Stimulated activated CD8-positive, alpha-beta memory T cell treated with anti-CD3 and anti-CD28 coated beads, Interleukin-15, amount 100 ng/mL, for 4 hours (primary cell): Measurements from ENCODE around the gene TMEM179.

Experiments
- DNase-seq, 2 donors: peaks; one replicate each; pipeline ENCODE4 v3.0.0-alpha.2; 2020; ENCODE audit warnings: low read depth in 2 of 2

The TMEM179 gene

DNA sequence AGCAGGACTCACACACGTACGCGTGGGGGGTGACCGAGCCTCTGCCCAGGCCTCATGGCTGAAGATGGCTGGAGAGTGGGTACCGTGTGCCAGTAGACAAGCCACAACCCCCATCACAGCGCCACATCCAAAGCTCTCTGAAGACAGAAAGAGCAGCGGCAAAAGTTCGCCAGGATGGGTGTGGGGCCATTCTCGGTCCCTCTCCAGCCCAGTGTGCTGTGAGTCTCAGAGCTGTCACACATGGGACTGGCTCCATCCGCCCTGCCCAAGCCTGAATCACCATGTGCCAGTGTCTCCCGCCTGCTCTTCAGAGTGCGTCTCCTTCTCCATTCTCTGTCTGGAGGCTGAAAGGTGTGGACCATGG, 5.7 kb downstream of the TMEM179 start:
- no peak for DNase-seq

DNA sequence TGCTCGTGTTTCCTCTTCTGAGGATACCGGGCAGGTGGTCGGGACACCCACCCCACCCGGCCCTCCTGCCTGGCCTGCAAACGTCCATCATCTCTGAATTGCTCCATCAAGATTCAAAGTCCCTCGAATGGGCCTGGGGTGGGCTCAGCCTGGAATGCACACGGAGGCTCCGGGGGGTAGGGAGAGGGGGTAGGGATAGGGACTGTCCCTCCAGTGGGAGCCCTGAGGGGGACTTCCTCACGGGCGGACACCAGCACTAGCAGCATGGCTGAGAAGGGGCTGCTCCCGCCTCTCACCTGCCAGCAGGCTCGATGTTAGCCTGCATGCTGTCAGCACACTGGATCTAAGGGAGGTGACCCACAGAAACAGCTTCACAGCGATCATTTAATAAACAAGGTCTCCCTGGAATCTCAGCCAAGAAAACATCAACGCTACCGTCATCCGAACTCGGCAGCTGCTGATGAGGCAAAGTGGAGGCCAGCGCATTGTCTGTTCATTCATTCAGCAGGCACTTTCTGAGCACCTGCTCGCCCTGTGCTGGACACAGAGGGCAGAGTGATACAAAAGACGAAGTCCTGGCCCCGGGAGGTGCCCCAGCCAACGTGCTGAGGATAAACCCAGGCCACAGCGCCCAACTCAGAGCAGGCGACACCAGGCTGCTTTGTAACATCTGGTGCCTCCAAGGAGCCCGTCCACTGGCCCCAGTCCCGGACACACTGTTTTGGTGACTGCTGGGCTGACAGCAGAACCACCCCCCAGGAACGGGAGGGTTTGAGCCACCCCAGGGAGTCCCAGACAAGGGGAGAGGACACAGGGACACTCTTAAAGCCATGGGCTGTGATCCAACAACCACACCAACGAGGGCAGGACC, 6.3 kb downstream of the TMEM179 start:
- DNase-seq, result no peak

DNA sequence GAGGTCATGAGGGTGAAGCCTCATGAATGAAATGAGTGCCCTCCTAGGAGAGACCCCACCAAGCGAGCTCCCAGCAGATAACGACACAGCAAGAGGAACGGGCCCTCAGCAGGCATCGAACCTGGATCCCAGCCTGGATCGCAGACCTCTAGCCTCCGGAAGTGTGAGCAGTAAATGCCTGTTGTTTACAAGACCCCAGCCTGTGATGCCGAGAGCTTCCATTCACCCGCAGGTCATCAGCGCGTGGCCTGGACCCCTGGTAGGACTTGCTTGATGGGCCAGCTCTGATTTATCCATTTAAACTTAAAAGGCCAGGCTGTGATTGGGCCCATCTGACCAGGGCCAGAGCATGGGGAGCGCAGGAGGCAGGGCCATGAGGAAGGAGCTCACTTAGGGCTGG, 7.0 kb downstream of the TMEM179 start:
- DNase-seq, result no peak

DNA sequence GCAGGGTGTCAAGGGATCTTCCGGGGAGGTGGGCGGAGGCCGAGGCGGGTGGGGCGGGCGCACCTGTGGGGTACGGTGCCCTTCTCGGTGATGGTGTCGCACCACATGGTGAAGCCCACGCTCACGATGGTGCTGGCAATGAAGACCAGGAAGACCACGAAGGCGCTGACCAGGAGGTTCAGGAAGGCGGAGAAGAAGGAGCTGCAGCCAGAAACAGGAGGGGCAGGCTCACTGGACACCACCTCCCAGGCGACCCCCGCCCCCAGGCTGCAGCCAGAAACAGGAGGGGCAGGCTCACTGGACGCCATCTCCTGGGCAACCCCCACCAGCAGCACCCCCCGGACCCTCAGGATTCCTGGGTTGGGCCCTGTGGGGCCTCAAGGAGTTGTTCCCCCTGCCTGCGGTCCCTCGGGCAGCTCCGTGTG, 7.6 kb downstream of the TMEM179 start:
- DNase-seq, result no peak

DNA sequence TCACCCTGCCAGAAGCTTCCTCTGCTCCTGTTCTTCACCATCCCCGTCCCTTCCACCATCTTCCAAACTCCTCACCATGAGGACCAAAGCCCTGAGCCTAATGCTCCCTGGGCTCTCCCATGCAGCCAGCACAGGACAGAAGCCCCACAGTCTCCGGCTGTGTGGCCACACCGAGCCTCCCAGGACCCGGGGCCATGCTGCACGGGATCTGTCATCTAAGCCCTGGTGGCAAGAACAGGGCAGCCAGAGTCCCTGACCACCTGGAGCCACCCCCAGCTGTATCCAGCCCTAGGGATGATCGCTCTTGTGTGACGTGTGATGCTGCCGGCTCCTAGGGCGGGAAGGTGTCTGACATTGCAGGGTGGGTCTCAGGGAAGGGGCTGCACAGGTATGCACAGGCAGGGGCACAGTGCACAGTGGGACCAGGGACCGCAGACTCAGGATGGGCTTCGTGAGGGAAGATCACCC, 8.1 kb downstream of the TMEM179 start:
- no peak for DNase-seq

DNA sequence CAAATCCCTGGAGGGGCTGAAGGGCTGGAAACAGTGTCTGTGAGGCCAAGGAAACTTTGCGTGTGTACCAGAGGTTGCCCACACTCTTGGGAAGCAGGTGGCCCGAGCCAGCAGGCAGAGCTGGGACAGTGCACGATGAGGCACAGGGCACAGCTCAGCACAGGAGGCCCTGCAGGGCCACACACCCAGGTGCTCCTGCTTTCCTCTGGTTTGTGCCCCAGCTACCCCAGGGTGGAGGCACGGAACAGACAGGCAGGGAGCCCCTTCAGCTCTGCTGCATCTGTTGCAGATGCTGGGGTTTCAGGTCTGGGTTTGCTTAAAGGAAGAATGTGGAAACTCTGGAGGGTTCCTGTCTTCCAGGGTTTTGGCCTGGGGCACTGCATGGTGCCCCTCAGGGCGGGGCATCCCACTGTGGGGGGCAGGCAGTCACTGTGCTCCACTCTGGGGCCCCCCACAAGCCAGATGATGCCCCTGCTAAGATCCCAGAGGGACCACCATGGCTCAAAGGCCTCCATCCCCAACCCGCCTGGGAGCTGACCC, 8.6 kb downstream of the TMEM179 start:
- DNase-seq, result no peak

GRCh38 chr14:104595116-104595675, 9.4 kb downstream of the TMEM179 start:
- no peak for DNase-seq

DNA sequence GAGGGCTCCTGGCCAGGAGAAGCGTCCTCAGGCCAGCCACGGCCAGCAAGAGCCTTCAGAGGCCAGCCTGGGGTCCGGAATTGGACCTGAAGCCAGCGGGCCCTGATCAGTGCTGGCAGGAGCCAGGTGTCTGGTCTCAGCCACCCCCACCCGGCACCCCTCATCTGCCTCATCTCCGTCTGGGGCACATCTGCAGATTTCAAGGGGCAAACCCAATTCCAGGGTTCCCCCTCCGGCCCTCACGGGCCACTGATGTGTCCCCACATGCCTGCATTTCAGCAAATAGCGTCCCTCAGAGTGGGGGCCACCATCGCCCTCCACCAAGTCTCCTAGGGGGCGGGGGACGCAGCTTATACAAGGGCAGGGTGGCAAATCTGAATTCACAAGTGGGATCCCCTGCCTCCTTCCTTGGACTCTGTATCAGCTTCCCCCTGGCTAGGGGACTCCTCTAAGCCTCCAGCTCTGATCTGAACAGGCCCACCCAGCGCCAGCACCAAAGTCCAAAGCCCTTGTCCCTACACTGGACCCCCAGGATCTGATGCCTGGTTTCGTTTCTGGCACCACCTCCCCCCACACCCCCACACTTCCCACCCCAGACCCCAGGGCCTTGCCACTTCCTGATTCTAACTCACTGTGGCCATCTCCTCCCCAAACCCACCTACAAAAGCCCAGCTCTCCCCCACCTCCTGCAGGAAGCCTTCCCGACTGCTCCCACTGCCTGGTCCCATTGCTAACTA, 10.1 kb downstream of the TMEM179 start:
- no peak for DNase-seq

DNA sequence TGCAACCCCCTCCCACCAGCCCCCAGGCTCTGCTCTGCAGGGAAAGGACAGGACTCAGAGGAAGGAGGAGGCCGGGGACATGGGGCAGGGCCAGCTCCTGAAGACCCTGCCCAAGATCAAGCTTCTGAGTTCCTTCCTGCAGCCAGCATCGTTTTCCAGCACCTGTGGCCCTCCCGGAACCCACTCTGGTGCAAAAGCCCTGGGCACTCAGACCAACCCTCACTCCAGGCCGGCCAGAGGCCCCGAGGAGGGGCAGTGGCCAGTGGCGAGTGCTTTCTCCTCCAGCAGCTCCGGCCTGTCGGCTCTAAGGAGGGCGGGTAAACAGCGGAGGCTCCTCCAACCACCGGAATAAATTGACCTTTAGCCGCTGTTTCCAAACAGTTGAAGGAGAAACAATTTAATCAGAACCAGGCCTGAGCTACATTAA, 10.8 kb downstream of the TMEM179 start:
- DNase-seq, result no peak

- no peak for DNase-seq
Observed at GRCh38 chr14:104593241-104593701, 11.3 kb downstream of the TMEM179 start.

DNA sequence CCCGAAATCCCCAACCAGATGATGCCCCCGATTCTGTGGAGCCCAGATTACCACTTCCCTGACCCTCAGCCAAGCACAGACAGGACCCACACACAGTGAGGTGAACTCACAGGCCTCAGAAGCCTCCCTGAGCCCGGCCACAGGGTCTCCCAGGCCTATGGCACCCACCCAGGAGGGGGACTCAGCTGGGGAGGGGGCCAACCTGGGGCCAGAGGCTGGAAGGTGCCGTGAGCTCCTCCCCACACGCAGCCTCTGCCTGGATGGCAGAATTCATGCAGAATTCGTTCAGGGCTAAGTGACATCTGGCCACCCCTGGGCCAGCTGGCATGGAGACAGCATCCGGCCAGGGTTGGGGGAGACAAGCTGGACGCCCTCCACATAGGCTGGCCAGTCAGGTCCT, 11.8 kb downstream of the TMEM179 start:
- no peak for DNase-seq

- no peak for DNase-seq
Observed at GRCh38 chr14:104592292-104592672, 12.3 kb downstream of the TMEM179 start.

DNA sequence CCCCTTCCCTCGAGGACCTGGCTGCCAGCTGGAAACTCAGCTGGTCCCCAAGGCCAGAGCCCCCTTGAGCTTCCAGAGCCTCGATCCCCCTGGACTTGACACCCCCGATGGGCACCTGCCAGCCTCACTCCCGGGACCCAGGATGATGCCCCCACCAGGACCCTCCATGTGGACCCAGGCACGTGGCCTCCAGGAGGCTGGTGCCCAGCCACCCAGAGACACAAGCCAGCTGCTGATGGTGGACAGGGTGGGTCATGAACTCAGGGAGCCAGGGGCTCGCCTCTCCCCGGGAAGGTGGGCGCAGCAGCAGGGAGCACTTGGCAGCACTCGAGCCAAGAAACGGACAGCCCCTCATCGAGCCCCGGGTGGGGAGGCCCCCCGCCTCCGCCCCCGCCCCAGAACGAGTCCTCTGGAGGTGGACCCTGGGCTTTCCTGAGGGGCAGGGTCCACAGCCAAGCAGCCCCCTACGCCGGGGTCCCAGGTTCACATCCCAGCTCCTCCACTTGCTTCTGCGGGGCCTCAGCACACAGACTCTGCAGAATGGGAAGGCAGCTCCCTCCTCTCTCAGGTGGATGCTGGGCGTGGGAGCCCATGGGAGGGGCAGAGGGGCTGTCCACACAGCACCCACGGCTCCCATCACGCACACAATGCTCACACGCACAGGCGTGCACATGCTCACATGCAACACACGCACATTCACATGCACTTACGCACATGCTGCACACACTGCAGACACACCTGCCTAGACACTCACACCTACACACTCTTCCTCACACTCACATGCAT, 12.9 kb downstream of the TMEM179 start:
- DNase-seq, result no peak

GRCh38 chr14:104591031-104591430, 13.5 kb downstream of the TMEM179 start:
- DNase-seq, result no peak

GRCh38 chr14:104590240-104590965, 14.2 kb downstream of the TMEM179 start:
- no peak for DNase-seq

GRCh38 chr14:104589338-104590195, 15.0 kb downstream of the TMEM179 start:
- no peak for DNase-seq

DNA sequence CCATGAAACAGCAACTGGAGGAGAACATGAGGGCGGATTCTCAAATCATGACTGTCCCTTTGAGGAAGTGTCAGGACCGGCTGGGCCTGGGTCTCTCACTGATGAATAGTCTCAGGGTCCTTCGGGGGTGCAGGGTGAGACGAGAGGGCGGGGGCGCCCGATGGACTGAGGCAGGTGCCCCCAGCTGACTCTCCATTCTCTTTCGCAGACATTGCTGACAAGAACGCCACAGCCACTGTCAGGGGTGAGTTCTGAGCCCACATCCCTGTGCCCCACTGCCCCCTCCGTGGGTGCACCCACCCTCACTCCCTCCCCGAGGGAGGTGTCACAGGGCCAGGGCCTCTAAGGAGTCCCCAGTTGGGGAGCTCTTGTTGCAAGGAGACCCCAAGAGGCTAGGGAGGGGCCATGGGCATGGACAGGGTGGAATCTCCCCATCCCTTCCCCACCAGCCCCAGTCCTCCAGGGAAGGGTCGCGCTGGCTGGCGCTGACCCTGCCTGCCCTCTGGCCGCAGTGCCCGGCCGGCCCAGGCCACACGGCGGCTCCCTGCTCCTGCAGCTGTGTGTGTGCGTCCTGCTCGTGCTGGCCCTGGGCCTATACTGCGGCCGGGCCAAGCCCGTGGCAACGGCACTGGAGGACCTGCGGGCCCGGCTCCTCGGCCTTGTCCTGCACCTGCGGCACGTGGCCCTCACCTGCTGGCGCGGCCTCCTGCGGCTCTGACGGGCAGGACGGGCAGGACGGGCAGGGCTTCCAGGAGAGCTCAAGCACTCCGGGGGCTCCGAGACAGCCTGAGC, 16.3 kb downstream of the TMEM179 start:
- DNase-seq, result no peak

DNA sequence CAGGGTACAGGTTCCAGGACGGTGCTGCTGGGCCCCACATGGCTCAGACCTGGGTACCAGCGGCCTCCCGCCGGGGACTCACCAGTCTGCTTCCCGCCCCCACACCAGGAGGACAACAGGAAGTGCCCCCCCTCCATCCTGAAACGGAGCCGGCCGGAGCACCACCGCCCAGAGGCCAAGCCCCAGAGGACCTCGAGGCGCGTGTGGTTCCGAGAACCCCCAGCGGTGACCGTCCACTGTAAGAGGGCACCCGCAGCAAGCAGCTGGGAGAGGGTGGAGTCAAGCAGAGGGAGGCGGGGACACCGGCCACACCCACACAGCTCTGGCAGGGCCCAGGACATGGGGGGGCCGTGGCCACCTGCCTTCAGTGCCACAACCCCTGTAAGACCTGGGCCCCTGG, 16.9 kb downstream of the TMEM179 start:
- no peak for DNase-seq
